Activated CD8-positive, alpha-beta memory T cell treated with anti-CD3 and anti-CD28 coated beads, Interleukin-2, amount 10 ng/mL, durations not matched to agents 7 days and 5 days (primary cell): ENCODE results near the gene CLDN4. TPM values are rescaled to one million over a fixed set of nuclear protein-coding genes. Genes with fewer than 3 reads are reported as not detected.
"Not testable (repeated sequence)": the region's sequence is repeated elsewhere in the genome, so short reads cannot be mapped to it uniquely, and the experiment has no call there.

ENCODE experiments used
- ATAC-seq: fragments of 150-1000 bp; cut with Tn5 transposase; one replicate; pipeline ENCODE4 v1.10.0; 2021; ENCODE audit warnings: moderate library complexity
- CTCF ChIA-PET: fragments of 350-600 bp; sonication (Branson Sonifier 250); formaldehyde crosslinking; loops from one replicate; lab custom pipeline; 2021; ENCODE audit warnings: antibody characterized with exemption; lab: Charles Lee
- DNase-seq: peaks from one replicate; pipeline ENCODE4 v3.0.0-alpha.2; 2020
- H3K27ac Mint-ChIP-seq: one replicate; pipeline ENCODE4 v1.8.0; 2021; ENCODE audit warnings: mild to moderate bottlenecking, mixed read lengths
- H3K27me3 Mint-ChIP-seq: one replicate; pipeline ENCODE4 v1.8.0; 2021; ENCODE audit warnings: mixed read lengths
- H3K36me3 Mint-ChIP-seq: one replicate; pipeline ENCODE4 v1.8.0; 2021; ENCODE audit warnings: mild to moderate bottlenecking, mixed read lengths
- H3K4me1 Mint-ChIP-seq: one replicate; pipeline ENCODE4 v1.8.0; 2021; ENCODE audit warnings: mixed read lengths
- H3K4me3 Mint-ChIP-seq: one replicate; pipeline ENCODE4 v1.8.0; 2021; ENCODE audit warnings: mild to moderate bottlenecking, moderate library complexity, mixed read lengths
- H3K9me3 Mint-ChIP-seq: one replicate; pipeline ENCODE4 v1.8.0; 2022; ENCODE audit warnings: low read depth, mixed read lengths
- total RNA-seq, 2 experiments: library from RNA; stranded (reverse); gene quantifications; one replicate each; pipeline ENCODE4 v1.2.3, GENCODE V29; 2021

The CLDN4 gene
- total RNA-seq, 2 experiments from 2014 or later = 0.09 to 0.12 TPM

- peaks cover 12% of the 10 kb centered on the region for H3K4me1 Mint-ChIP-seq
- no peak overlapping the region for H3K27ac Mint-ChIP-seq
- H3K4me3 Mint-ChIP-seq = no peak overlapping the region
- no peak for ATAC-seq
- peaks cover 10% of the 10 kb centered on the region for H3K27me3 Mint-ChIP-seq
- no peaks in the 10 kb centered on the region for H3K9me3 Mint-ChIP-seq
- CTCF ChIA-PET = interaction anchor here (0.6 to 5.2 kb wide), 3 partner anchors 15 to 117 kb away, joined by 3 to 40 read pairs (median 3); no protein-coding TSS in a partner anchor
- DNase-seq = no peak
- H3K36me3 Mint-ChIP-seq = no peaks in the 10 kb centered on the region
Measured at GRCh38 chr7:73840715-73841379, 10.1 kb downstream of the CLDN4 start.

- Mint-ChIP-seq H3K27me3 (peaks cover 10% of the 10 kb centered on the region), H3K27ac (peak overlapping the region; percentile 83), H3K36me3 (no peaks in the 10 kb centered on the region), H3K4me1 (peaks cover 12% of the 10 kb centered on the region), H3K4me3 (peak overlapping the region; percentile 76), H3K9me3 (no peaks in the 10 kb centered on the region)
- CTCF ChIA-PET = interaction anchor here (0.7 to 5.2 kb wide), 2 partner anchors 14 to 96 kb away, joined by 3 to 40 read pairs; no protein-coding TSS in a partner anchor
- no peak for ATAC-seq
- no peak for DNase-seq
Measured at GRCh38 chr7:73841689-73842066, 10.9 kb downstream of the CLDN4 start.

GRCh38 chr7:73842067-73842976, 11.5 kb downstream of the CLDN4 start, which contains the start of gene METTL27:
TSS of gene METTL27 (minus strand) at chr7:73842516. CDS start at chr7:73842140, 376 bp downstream.
- peaks cover 12% of the 10 kb centered on the region for H3K4me1 Mint-ChIP-seq
- CTCF ChIA-PET = interaction anchor here (0.6 to 5.2 kb wide), 5 partner anchors 8 to 107 kb away, joined by 3 to 40 read pairs (median 4); partner anchors contain the start of gene ABHD11
- peaks cover 10% of the 10 kb centered on the region for H3K27me3 Mint-ChIP-seq
- no peaks in the 10 kb centered on the region for H3K9me3 Mint-ChIP-seq
- DNase-seq (peak; percentile 95), ATAC-seq (peak; percentile 100)
- H3K36me3 Mint-ChIP-seq = no peaks in the 10 kb centered on the region
- H3K4me3 Mint-ChIP-seq = peak within 1 kb of the TSS; percentile 76
- peak within 1 kb of the TSS; percentile 83 for H3K27ac Mint-ChIP-seq

GRCh38 chr7:73844131-73844547, 13.3 kb downstream of the CLDN4 start:
- ATAC-seq = no peak
- H3K4me3 Mint-ChIP-seq = no peak overlapping the region
- peaks cover 15% of the 10 kb centered on the region for H3K27me3 Mint-ChIP-seq

GRCh38 chr7:73844848-73845460, 14.2 kb downstream of the CLDN4 start:
- Mint-ChIP-seq H3K9me3 (no peaks in the 10 kb centered on the region), H3K4me3 (no peak overlapping the region), H3K4me1 (peaks cover 11% of the 10 kb centered on the region), H3K27me3 (peaks cover 18% of the 10 kb centered on the region), H3K27ac (no peak overlapping the region), H3K36me3 (no peaks in the 10 kb centered on the region)
- DNase-seq (no peak), ATAC-seq (no peak)
- CTCF ChIA-PET = interaction anchor here (5.2 kb wide), 1 partner anchor 11 kb away, joined by 40 read pairs; no protein-coding TSS in a partner anchor

More at GRCh38 chr7:73844131-73844547, 13.3 kb downstream of the CLDN4 start:
- no peak for DNase-seq
- Mint-ChIP-seq H3K4me1 (peaks cover 7% of the 10 kb centered on the region), H3K36me3 (no peaks in the 10 kb centered on the region), H3K9me3 (no peaks in the 10 kb centered on the region), H3K27ac (no peak overlapping the region)
- CTCF ChIA-PET = interaction anchor here (0.9 to 5.2 kb wide), 2 partner anchors 12 to 109 kb away, joined by 5 to 40 read pairs; no protein-coding TSS in a partner anchor

- H3K9me3 Mint-ChIP-seq, ATAC-seq, CTCF ChIA-PET, H3K4me3 Mint-ChIP-seq, H3K27ac Mint-ChIP-seq, H3K36me3 Mint-ChIP-seq, DNase-seq: not testable (repeated sequence)
- Mint-ChIP-seq H3K4me1 (peaks cover 15% of the 10 kb centered on the region), H3K27me3 (peaks cover 18% of the 10 kb centered on the region)
Measured at GRCh38 chr7:73845701-73846195, 15.0 kb downstream of the CLDN4 start.

GRCh38 chr7:73847941-73848723, 17.3 kb downstream of the CLDN4 start:
- Mint-ChIP-seq H3K9me3 (no peaks in the 10 kb centered on the region), H3K27ac (no peak overlapping the region), H3K36me3 (no peaks in the 10 kb centered on the region), H3K4me1 (peaks cover 28% of the 10 kb centered on the region), H3K27me3 (peaks cover 22% of the 10 kb centered on the region), H3K4me3 (no peak overlapping the region)
- CTCF ChIA-PET = interaction anchor here (0.8 kb wide), 1 partner anchor 109 kb away, joined by 3 read pairs; the partner anchor contains the start of gene ABHD11
- no peak for ATAC-seq
- no peak for DNase-seq

- Mint-ChIP-seq H3K4me3 (no peak overlapping the region), H3K27me3 (peaks cover 25% of the 10 kb centered on the region), H3K4me1 (peaks cover 30% of the 10 kb centered on the region), H3K36me3 (no peaks in the 10 kb centered on the region), H3K9me3 (no peaks in the 10 kb centered on the region), H3K27ac (peak overlapping the region; percentile 8)
- ATAC-seq = no peak
- no peak for DNase-seq
- CTCF ChIA-PET = interaction anchor here (0.9 to 1.1 kb wide), 2 partner anchors 9 to 37 kb away, joined by 3 read pairs; partner anchors contain the start of gene METTL27
Measured at GRCh38 chr7:73850781-73851207, 20.0 kb downstream of the CLDN4 start.

- no peak overlapping the region for H3K4me3 Mint-ChIP-seq
- peaks cover 27% of the 10 kb centered on the region for H3K27me3 Mint-ChIP-seq
- peaks cover 33% of the 10 kb centered on the region for H3K4me1 Mint-ChIP-seq
- ATAC-seq (peak; percentile 85), DNase-seq (peak; percentile 53)
- peak overlapping the region; percentile 49 for H3K27ac Mint-ChIP-seq
- no peaks in the 10 kb centered on the region for H3K9me3 Mint-ChIP-seq
- CTCF ChIA-PET = no interaction called here
- H3K36me3 Mint-ChIP-seq = no peaks in the 10 kb centered on the region
Measured at GRCh38 chr7:73851410-73852338, 20.9 kb downstream of the CLDN4 start.

GRCh38 chr7:73852500-73852899, 21.7 kb downstream of the CLDN4 start:
- H3K4me1 Mint-ChIP-seq = peaks cover 35% of the 10 kb centered on the region
- H3K27me3 Mint-ChIP-seq = peaks cover 30% of the 10 kb centered on the region
- no peak for ATAC-seq
- H3K27ac Mint-ChIP-seq = no peak overlapping the region
- no peak for DNase-seq
- H3K9me3 Mint-ChIP-seq = no peaks in the 10 kb centered on the region
- H3K36me3 Mint-ChIP-seq = no peaks in the 10 kb centered on the region
- CTCF ChIA-PET = no interaction called here
- no peak overlapping the region for H3K4me3 Mint-ChIP-seq

- DNase-seq = no peak
- Mint-ChIP-seq H3K9me3 (no peaks in the 10 kb centered on the region), H3K36me3 (no peaks in the 10 kb centered on the region), H3K27me3 (peaks cover 31% of the 10 kb centered on the region), H3K4me3 (no peak overlapping the region), H3K27ac (no peak overlapping the region), H3K4me1 (peaks cover 14% of the 10 kb centered on the region)
- CTCF ChIA-PET = interaction anchor here (1.1 to 3.8 kb wide), 7 partner anchors 14 to 169 kb away, joined by 3 to 40 read pairs (median 3); partner anchors contain the start of gene METTL27
- no peak for ATAC-seq
Measured at GRCh38 chr7:73856941-73857340, 26.1 kb downstream of the CLDN4 start.
